ENCODE data around the gene RDH8.

Gene RDH8

GRCh38 chr19:10037367-10037766 is 24.1 kb downstream of the RDH8 start:
- no peak for DNase-seq (ENCODE audit: low read depth)

- DNase-seq (ENCODE audit: low read depth), result no peak
Observed at GRCh38 chr19:10037809-10038208, 24.5 kb downstream of the RDH8 start.

- no peak for DNase-seq (ENCODE audit: low read depth)
Observed at GRCh38 chr19:10043286-10043927, 30.1 kb downstream of the RDH8 start.

- DNase-seq (ENCODE audit: low read depth), result no peak
Observed at GRCh38 chr19:10044390-10044789, 31.1 kb downstream of the RDH8 start.

GRCh38 chr19:10045371-10045770 is 32.1 kb downstream of the RDH8 start:
- DNase-seq (ENCODE audit: low read depth), result no peak

GRCh38 chr19:10049626-10050025 is 36.3 kb downstream of the RDH8 start:
- no peak for DNase-seq (ENCODE audit: low read depth)

GRCh38 chr19:10052602-10053360 is 39.5 kb downstream of the RDH8 start:
- DNase-seq (ENCODE audit: low read depth), result no peak

GRCh38 chr19:10061717-10062310 is 48.5 kb downstream of the RDH8 start:
- no peak for DNase-seq (ENCODE audit: low read depth)

GRCh38 chr19:10068205-10068604 is 54.9 kb downstream of the RDH8 start:
- no peak for DNase-seq (ENCODE audit: low read depth)

GRCh38 chr19:10069046-10069445 is 55.8 kb downstream of the RDH8 start:
- DNase-seq (ENCODE audit: low read depth), result no peak

- DNase-seq (ENCODE audit: low read depth), result no peak
Observed at GRCh38 chr19:10070730-10071446, 57.6 kb downstream of the RDH8 start.

Measured in CMK (cell line).